ENCODE data around the gene OR52I1.

OR52I1 gene, protein sequence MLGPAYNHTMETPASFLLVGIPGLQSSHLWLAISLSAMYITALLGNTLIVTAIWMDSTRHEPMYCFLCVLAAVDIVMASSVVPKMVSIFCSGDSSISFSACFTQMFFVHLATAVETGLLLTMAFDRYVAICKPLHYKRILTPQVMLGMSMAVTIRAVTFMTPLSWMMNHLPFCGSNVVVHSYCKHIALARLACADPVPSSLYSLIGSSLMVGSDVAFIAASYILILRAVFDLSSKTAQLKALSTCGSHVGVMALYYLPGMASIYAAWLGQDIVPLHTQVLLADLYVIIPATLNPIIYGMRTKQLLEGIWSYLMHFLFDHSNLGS

DNA sequence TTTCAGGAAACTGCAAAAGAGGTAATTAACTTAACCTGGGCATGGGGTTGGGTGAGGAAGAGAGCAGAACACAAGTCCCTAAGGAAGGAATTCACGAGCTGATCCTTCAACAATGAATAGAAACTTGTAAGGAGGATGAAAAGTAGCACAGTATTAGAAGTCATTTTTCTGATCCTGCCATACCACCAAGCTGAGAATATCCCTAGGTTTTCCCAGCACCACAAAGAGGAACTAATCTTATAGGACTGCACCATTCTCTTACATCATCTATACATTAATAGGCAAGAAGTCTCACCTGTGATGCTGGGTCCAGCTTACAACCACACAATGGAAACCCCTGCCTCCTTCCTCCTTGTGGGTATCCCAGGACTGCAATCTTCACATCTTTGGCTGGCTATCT lies at the start of gene OR52I1:
TSS of gene OR52I1 (plus strand) at position 301 of the 400 bp plus-strand sequence. CDS start at position 301, 0 bp downstream.
- DNase-seq, result no peak

DNA sequence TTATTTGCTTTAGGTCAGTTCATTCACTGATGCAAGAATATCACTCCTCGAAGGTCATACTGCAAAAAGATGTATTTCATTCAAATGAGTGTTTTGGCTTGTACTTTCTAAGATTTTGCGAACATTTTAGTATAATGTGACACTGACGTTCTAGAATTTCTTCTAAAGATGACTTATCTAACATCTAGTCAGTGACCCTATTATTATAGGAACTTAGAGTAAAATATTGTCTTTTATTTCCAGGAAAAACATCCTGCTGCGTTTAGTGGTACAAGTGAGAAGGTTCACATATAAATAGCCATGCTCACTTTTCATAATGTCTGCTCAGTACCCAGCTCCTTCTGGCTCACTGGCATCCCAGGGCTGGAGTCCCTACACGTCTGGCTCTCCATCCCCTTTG lies 48.9 kb upstream of the OR52I1 start, which contains the start of gene OR52M1:
TSS of gene OR52M1 (plus strand) at position 301 of the 400 bp plus-strand sequence. CDS start at position 301, 0 bp downstream.
- DNase-seq, result no peak

DNA sequence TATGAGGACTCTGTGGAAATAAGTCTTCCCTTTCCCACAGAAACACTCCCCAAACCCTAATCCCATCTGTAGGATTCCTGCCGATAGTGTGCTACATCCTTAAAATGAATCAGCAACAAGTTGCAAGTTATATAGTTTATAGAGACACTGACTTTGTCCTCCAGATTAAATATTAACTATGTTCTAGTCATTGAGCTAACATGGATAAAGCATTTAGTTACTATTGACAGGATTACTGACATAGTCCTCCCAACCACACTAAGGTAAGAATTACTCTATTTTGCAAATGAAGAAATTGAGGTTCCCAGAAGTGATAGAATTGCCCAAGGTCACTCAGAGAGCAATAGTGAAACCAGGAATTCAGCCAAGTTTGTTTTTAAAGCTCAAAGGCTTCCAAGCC lies 47.0 kb upstream of the OR52I1 start:
- DNase-seq, result no peak

DNA sequence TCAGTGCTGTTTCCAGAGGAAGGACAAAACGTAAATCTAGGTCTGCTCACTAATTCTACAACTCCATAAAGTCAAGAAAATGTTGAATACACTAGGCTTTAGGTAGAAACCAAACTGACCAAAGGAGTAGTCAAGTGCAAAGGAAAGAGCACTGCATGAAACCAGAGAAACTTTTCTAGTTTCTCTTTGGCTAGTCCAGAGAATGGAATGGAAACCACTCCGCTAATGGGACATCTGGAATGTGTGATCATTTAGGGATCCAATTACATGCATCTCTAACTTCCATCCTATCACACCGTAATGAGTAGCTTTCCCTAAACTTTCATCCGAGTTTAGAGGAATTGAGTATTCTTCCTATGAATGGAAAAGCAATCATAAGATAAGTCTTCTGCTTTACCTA lies 46.4 kb upstream of the OR52I1 start:
- DNase-seq, result no peak

DNA sequence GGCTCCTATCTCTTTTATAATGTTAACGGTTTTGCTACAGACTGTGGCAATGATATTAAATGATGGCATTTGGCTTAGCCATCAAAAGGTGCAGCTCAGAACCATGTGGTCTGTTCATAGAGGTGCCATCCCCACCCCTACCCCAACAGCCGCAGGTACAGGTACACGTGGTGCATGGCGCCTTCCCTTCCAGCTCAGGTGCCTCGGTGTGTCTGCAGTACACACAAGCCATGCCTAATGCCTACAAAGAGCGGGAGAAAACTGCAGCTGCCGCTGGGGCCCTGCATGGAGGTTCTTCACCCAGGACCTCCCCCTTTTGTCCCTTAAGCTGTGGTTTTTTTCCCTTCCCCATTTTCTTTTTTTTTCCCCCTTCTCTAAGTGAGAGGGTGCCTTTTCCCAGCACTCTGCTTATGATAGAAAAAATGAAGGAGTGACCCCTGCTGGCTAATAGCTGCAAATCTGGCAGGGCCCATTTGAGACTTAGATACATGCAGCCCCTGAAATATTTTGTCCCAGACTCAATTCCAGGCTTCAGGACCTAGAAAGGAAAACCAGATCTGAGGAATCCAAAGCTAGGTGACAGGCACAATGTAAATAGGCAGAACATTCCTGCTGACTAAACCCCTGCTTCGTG lies 42.4 kb upstream of the OR52I1 start:
- no peak for DNase-seq

DNA sequence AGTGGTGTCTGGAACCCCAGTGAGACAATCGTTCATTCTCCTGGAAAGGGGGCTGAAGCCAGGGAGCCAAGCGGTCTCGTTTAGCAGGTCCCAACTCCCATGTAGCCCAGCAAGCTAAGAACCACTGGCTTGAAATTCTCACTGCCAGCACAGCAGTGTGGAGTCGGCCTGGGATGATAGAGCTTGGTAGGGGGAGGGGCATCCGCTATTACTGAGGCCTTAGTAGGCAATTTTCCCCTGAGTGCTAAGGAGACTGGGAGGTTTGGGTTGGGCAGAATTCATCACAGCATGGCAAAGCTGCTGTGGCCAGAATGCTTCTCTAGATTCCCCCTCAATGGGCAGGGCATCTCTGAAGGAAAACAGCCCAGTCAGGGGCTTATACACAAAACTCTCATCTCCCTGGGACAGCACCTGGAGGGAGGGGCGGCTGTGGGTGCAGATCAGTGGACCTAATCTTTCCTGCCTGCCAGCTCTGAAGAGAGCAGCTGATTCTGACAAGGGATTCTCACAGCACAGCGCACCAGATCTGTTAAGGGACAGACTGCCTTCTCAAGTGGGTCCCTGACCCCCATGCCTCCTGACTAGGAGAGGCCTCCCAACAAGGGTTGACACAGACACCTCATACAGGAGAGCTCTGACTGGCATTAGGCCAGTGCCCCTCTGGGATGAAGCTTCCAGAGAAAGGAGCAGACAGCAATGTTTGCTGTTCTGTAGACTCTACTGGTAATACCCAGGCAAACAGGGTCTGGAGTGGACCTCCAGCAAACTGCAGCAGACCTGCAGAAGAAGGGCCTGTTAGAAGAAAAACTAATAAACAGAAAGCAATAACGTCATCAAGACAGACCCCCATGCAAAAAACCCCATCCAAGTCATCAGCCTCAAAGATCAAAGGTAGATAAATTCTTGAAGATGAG lies 34.1 kb upstream of the OR52I1 start:
- DNase-seq, result no peak

DNA sequence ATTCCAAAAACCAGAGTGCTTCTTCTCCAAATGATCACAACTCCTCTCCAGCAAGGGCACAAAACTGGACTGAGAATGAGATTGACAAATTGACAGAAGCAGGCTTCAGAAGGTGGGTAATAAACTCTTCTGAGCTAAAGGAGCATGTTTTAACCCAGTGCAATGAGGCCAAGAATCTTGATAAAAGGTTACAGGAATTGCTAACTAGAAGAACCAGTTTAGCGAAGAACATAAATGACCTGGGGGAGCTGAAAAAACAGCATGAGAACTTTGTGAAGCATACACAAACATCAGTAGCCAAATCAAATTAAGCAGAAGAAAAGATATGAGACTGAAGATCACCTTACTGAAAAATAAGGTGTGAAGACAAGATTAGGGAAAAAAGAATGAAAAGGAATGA lies 33.4 kb upstream of the OR52I1 start:
- no peak for DNase-seq

DNA sequence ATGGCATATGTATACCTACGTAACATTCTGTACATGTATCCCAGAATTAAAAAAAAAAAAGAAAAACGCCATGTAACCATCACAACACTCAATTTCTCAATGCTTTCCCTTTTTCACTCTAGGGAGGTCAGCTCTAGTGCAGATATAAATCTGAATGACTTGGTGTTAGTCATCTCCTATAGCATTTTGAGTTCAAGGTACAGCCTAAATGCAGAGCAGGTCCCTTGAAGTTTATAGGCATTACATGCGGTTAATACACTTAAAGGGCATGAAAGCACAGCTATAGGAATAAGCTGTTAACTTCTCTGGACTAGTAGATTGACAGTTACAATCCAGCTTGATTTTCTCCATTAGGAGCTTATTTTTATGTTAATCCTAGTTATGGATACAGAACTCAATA lies 28.5 kb upstream of the OR52I1 start:
- no peak for DNase-seq

DNA sequence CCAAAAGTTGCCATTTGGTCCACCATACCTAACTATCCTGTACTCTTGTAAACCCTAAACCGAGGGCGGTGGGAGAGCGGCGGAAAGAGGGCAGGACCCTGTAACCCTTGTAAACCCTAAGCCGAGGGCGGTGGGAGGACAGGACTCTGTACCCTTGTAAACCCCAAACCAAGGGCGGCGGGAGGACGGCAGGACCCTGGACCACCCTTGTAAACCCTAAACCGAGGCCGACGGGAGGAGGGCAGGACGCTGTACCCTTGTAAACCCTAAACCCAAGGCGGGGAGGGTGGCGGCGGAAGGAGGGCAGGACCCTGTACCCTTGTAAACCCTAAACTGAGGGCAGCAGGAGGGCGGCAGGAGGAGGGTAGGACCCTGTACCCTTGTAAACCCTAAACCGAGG lies 24.8 kb upstream of the OR52I1 start:
- no peak for DNase-seq

DNA sequence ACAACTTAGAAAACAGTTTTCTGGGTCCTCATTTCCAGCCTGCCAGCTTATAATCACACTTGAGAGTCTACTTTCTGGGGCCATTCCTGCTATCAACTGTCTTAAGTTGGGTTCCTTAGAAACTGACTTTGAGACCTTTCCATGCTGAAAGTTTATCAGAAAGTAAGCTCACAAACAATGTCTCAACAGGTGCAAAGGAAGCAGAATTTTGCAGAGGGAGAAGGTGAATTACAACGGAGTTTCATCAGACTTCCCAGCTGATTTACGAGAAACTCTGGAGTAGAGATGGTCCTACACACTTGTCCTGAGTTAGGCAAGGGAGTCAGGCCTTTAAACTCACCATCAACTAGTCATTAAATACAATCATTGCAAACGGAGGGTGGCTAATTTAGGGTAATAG lies 17.0 kb upstream of the OR52I1 start:
- no peak for DNase-seq

DNA sequence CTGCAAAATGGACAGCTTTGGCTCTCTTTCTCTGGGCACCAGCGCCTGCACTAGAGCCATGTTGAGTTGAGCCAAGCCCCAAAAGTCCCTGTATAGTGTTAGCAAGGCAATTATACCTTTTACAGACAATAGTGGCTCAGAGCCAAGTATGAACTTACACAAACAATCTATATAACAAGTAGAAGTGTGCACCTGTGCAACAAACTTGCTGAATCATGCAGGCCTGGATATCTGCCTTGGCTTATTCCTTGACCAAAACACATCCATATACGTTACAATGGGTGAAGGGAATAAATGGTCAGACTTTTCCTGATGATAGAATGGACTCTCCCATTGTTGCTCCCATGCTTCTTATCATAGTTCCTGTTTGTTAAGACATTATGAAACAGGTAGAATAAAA lies 16.1 kb upstream of the OR52I1 start:
- DNase-seq, result no peak

DNA sequence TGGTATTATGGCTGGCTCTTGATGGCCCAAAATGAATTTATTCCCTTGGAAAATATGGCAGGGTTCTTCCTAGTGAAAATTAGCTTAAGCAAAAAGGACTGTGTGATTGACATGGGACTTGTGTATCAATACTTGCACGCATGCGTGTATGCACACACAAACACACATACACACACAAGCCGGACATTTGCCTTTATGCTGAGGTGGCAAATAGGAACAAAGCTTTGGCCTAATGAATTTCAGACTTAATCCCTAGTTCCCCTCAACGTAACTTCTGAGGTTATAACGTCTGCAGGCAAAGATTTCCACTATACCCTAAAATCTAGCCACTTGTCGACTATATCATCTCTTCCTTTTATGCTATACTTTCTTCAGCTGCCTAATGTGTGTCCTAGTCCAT lies 15.2 kb upstream of the OR52I1 start:
- no peak for DNase-seq

DNA sequence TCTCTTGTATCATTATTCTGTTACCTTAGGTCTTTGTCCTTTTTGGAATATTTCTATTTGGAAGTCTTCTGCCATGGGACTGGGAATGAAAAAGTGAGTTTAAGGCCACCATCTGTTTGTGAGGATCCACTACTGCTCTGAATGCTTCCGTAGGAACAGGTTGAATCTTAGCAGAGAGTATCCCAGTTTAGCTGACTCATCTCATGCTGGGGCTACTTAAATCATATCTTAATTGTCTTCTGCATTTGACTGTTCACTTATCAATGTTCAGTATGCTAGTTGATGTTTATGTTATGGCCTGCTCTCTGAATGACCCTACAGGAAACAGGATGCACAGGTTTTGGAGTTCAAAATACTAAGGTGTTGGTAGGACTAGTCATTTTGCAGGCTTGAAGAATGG lies 13.7 kb upstream of the OR52I1 start:
- DNase-seq, result no peak

DNA sequence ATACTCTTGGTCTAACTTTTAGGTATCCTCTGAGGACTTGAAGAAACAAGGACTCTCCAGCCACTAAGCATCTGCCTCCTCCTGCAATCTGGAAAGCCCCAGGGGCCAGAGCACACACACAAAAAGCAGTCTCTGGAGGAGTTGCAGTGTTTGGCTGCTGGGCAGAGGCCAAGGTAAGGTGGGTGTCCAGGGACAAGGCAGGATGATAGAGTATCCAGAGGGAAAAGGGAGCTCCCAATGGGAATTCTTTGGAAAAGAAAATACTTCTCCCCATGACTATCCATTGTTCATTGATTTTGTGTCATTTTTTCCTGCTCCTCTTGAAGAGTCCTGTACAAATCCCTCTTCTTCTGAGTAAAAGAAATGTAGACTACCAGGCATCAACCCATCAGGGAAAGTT lies 12.4 kb upstream of the OR52I1 start, which contains the start of gene OR52I2:
TSS of gene OR52I2 (plus strand) at position 301 of the 400 bp plus-strand sequence.
- no peak for DNase-seq

DNA sequence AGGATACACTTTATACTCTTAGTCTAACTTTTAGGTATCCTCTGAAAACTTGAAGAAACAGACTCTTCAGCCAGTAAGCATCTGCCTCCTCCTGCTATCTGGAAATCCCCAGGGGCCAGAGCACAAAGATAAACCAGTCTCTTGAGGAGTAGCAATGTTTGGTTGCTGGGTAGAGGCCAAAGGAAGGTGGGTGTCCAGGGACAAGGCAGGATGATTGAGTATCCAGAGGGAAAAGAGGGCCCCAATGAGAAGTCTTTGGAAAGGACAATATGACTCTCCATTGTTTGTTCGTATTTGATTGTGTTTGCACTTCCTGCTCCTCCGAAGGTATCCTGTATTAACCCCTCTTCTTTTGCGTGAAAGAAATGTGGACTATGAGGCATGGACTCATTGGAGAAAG lies 4.8 kb upstream of the OR52I1 start:
- DNase-seq, result no peak

DNA sequence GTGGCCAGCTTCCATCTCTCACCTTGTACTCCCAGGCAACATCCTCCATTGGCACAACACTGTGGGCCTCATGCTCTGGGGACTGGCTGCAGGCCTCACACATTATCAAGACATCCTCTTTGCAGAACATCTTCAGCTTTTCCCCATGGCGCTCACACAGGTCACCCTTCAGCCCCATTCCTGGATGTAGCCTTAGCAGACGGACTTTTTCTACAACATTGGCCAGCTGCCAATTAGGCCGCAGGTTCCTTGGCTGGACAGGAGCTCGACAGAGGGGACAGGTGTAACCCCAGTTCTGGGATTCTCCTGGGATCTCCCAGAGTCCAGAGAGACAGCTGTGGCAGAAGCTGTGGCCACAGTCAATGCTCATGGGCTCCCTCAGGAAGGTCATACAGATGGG lies 11.2 kb downstream of the OR52I1 start:
- DNase-seq, result no peak

DNA sequence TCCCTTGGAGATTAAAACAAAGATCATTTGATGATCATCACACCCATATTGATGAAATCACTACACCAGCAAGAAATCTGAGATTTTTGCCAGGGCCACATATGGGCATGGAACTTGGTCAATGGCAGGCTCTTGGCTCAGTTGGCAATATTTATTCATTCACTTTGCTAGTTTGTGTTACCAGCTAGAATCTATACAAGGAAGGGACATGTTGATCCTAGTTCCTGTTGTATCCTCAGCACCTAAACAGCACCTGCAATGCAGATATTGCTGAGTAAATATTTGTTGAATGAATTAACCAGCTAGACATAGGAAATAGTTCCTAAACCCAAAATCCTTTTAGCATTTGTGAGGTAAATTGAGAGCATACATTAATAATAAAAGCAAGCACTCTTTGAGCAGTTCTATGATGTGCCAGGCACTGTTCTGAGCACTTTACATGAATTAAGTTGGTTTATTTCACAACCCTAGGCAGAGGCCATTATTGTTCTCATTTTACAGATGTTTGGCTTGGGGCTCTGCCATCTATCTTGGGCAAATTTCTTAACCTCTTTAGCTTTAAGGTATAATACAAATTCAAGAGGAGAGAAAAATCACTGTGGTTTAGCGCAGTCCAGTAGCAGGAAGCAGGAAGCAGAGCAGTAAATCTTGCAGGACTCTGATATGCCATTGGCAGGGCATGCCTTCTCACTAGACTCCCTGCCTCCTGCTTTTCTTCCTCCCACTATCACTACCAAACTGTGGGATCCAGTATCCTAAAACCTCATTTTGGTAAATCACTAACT lies 12.6 kb downstream of the OR52I1 start:
- DNase-seq, result no peak

DNA sequence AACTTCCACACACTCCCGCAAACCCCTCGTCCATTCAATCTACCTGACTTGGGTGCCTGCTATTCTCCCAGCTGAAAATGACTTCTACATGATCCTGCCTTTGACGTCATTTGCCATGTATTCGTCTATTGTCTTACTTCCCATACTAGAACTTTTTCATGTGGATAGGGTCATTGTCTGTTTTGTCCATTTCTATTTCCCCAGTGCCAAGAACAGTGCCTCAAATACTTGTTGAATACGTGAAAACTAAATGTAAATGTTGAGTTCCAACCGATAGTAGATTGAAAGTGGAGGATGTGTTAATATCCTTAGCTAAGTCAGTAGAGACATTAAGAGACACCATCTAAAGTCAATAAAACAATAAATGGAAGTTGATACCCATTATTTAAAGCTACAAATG lies 13.3 kb downstream of the OR52I1 start:
- no peak for DNase-seq

DNA sequence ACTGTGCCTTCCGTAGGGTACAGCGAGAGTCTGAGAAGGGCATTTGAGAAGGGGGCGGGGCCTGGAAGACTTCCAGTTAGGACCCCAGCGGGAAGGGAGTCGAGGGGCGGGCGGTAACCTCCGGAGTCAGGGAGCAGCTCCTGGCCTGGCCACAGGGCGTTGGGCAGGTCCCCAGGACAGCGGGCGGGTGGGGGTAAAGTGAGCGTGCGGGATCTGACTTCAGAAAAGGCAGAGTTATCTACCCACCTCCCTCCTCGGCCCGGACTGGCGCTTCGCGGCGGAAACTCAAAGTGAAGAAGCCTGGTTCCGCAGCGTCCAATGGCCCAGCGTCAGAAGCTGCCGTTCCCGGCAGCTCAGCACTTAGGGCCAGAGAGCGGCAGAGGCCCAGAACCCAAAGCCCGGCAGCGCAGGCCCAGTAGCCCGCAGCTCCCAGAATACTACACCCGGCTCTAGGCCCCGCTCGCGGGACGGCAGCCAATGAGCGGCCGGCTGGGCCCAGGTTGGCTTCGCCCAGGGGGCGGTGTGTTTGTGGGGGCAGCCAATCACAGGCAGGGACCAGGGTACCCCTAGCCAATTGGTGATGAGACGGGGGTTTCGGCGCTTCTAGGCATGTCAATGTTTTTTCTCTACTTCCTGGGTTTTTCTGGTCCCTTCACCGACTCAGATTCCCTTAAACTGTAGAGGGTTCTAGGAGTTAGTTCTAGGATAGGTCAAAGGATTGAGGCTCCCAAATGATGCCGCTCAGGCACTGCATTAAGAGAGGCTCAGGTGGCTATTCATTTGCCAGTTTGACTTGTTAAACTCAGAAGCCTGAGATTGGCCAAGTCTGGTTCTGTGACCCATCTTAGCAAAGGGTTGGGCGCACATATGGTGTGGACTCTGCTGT lies 14.2 kb downstream of the OR52I1 start, which contains the start of gene TRIM68:
TSS of gene TRIM68 (minus strand) at position 451 of the 886 bp plus-strand sequence. CDS start 2,727 bp downstream, outside the sequence.
- DNase-seq, result peak; percentile 95

DNA sequence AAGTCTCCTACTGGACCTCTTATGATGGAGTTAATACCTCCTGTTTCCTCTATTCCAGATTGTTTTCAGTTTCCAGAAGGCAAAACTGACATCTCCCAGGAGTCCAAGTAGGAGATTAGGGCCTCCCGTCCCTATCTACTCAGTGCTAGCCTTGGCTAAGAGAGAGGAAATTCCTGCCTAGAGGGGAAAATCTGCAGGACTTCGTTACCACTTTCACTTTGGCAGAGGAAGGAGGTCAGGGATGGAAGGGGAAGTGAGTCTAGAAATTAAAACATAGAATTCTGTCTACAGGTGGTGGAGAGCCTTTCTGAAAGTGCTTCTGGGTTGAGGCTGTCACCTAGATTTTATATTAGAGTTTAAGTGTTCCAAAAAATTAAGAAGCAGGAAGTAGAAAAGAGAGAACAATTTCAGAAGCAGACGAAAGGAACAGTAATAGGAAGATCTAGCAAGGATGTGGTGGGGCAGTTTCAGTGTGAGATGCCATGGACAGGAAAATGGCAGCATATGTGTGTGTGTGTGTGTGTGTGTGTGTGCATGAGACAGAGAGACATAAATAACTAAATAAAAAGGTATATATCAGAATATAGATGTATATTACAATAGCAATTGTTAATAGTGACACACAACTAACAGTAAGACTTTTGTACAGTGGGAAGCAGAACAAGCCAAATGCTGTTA lies 16.6 kb downstream of the OR52I1 start:
- peak; percentile 28 for DNase-seq

DNA sequence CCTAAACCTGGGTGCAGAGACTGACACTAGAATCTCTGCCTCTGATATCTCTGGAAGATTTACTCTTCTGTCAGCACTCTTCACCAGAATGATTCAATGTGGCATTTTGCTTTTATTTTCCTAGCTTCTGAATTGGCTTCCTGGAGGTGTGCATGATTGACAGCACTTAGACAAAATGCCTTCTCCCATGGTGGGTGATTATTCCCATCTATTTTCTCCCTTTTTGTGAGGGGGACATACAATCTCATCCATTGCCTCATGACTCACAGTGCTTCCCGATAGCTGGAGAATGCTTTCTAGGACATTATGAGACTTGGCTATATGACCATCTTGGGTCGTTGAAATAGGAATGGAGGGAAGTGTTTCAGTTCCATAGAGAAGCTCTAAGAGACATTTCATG lies 18.1 kb downstream of the OR52I1 start:
- DNase-seq, result no peak

All from CD4-positive, alpha-beta T cell treated with Interleukin-17A for 4 hours (primary cell).